Neural progenitor cell (in vitro differentiated cells): Measurements from ENCODE around the gene MDH1. TPM values are rescaled to one million over a fixed set of nuclear protein-coding genes. Genes with fewer than 3 reads are reported as not detected.

Experiments used
- DNase-seq: peaks from one replicate; pipeline ENCODE4 v3.0.0-alpha.2; 2016; ENCODE audit warnings: low spot score
- H2AFZ ChIP-seq: fragments of 200-600 bp; sonication (generic); replicated peaks from 2 replicates; pipeline ENCODE4 v1.6.1; 2016; ENCODE audit warnings: antibody characterized with exemption
- H3F3A ChIP-seq: fragments of 200-600 bp; sonication (generic); 2 replicates; pipeline ENCODE4 v1.6.1; 2016; ENCODE audit warnings: antibody characterized with exemption, low read depth
- H3K27ac ChIP-seq: fragments of 200-600 bp; sonication (generic); 2 replicates; pipeline ENCODE4 v1.5.1; 2016; ENCODE audit warnings: mild to moderate bottlenecking
- H3K27me3 ChIP-seq: fragments of 200-600 bp; sonication (generic); 2 replicates; pipeline ENCODE4 v1.6.1; 2016; ENCODE audit warnings: mild to moderate bottlenecking, moderate library complexity
- H3K36me3 ChIP-seq: fragments of 200-600 bp; sonication (generic); 2 replicates; pipeline ENCODE4 v1.5.1; 2016
- H3K4me1 ChIP-seq: fragments of 200-600 bp; sonication (generic); 2 replicates; pipeline ENCODE4 v1.6.1; 2016; ENCODE audit warnings: mixed run types
- H3K4me2 ChIP-seq: fragments of 200-600 bp; sonication (generic); 2 replicates; pipeline ENCODE4 v1.6.1; 2016
- H3K4me3 ChIP-seq: fragments of 200-600 bp; sonication (generic); 2 replicates; pipeline ENCODE4 v1.5.1; 2016
- H3K79me2 ChIP-seq: fragments of 200-600 bp; sonication (generic); 2 replicates; pipeline ENCODE4 v1.6.1; 2016; ENCODE audit warnings: low read depth
- H3K9ac ChIP-seq: fragments of 200-600 bp; sonication (generic); 2 replicates; pipeline ENCODE4 v1.6.1; 2016
- H3K9me3 ChIP-seq: fragments of 200-600 bp; sonication (generic); 2 replicates; pipeline ENCODE4 v1.5.1; 2016; ENCODE audit warnings: low read depth
- H4K20me1 ChIP-seq: fragments of 200-600 bp; sonication (generic); 2 replicates; pipeline ENCODE4 v1.6.1; 2016; ENCODE audit warnings: low read depth
- H3K27ac Mint-ChIP-seq: 3 replicates; pipeline ENCODE4 v1.8.0; 2021; ENCODE audit warnings: mixed read lengths
- H3K27me3 Mint-ChIP-seq: 2 replicates; pipeline ENCODE4 v1.8.0; 2022; ENCODE audit warnings: low read depth, mild to moderate bottlenecking, inconsistent platforms, moderate library complexity, mixed read lengths; ENCODE audit not compliant: insufficient read depth
- H3K36me3 Mint-ChIP-seq: 3 replicates; pipeline ENCODE4 v1.8.0; 2021; ENCODE audit warnings: mixed read lengths
- H3K4me1 Mint-ChIP-seq: 3 replicates; pipeline ENCODE4 v1.8.0; 2021; ENCODE audit warnings: mixed read lengths
- H3K4me3 Mint-ChIP-seq: 3 replicates; pipeline ENCODE4 v1.8.0; 2021; ENCODE audit warnings: mild to moderate bottlenecking, moderate library complexity, mixed read lengths
- H3K9me3 Mint-ChIP-seq: 3 replicates; pipeline ENCODE4 v1.8.0; 2020; ENCODE audit warnings: mixed read lengths
- EZH2 ChIP-seq: fragments of 200-600 bp; sonication (generic); IDR thresholded peaks from 2 replicates; pipeline ENCODE4 v1.6.1; 2017; ENCODE audit warnings: antibody characterized with exemption, mild to moderate bottlenecking, moderate library complexity
- EZH2phosphoT487 ChIP-seq: fragments of 200-600 bp; sonication (generic); IDR thresholded peaks from 2 replicates; pipeline ENCODE4 v1.6.1; 2017; ENCODE audit warnings: antibody characterized with exemption
- total RNA-seq: library from RNA; depleted of rRNA; stranded (reverse); fragments of >200 nt; gene quantifications from 2 replicates; pipeline ENCODE4 v1.2.3, GENCODE V29; 2015; ENCODE audit warnings: low replicate concordance
- TF ChIP-seq, protein P1 (sequence below): fragments of 200-600 bp; sonication (generic); IDR thresholded peaks from 2 replicates; pipeline ENCODE4 v1.5.1; 2017; ENCODE audit warnings: antibody characterized with exemption, mild to moderate bottlenecking

MDH1 gene
- total RNA-seq, 1 donor from 2014 or later, result 323 TPM

DNA sequence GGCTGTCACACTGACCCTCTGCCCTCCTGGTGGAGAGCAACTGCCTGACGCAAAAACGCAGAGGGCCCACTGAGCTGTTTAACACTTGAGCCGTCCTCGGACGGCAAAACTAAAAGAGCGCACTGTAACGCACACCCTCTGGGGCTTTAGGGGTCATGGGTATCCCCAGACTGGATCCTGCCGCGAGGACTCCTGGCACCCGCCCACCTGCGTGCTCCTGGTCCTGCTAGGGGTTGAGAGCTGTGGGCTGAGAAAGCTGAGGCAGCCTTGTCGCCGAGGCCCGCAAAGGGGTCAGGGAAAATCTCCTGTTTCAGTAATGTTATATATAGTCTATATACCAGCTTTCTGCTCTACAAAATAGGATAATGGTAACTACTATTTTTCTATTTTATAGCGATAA, 39.1 kb downstream of the MDH1 start:
- no peak overlapping the region for H3K27ac Mint-ChIP-seq
- H3K27me3 Mint-ChIP-seq, result peaks cover 4% of the 10 kb centered on the region
- Histone ChIP-seq H4K20me1 (no peaks in the 10 kb centered on the region), H3K27me3 (no peaks in the 10 kb centered on the region), H2AFZ (no peak overlapping the region), H3K9ac (no peak overlapping the region), H3K79me2 (no peaks in the 10 kb centered on the region), H3K27ac (no peak overlapping the region), H3K4me1 (no peaks in the 10 kb centered on the region), H3K36me3 (peaks cover 3% of the 10 kb centered on the region), H3F3A (no peaks in the 10 kb centered on the region), H3K4me2 (no peak overlapping the region), H3K4me3 (no peak overlapping the region), H3K9me3 (no peaks in the 10 kb centered on the region)
- no peak overlapping the region for H3K4me3 Mint-ChIP-seq
- DNase-seq, result no peak
- no peaks in the 10 kb centered on the region for H3K36me3 Mint-ChIP-seq
- peaks cover 6% of the 10 kb centered on the region for H3K9me3 Mint-ChIP-seq
- no peak for TF ChIP-seq EZH2
- TF ChIP-seq, protein P1, sequence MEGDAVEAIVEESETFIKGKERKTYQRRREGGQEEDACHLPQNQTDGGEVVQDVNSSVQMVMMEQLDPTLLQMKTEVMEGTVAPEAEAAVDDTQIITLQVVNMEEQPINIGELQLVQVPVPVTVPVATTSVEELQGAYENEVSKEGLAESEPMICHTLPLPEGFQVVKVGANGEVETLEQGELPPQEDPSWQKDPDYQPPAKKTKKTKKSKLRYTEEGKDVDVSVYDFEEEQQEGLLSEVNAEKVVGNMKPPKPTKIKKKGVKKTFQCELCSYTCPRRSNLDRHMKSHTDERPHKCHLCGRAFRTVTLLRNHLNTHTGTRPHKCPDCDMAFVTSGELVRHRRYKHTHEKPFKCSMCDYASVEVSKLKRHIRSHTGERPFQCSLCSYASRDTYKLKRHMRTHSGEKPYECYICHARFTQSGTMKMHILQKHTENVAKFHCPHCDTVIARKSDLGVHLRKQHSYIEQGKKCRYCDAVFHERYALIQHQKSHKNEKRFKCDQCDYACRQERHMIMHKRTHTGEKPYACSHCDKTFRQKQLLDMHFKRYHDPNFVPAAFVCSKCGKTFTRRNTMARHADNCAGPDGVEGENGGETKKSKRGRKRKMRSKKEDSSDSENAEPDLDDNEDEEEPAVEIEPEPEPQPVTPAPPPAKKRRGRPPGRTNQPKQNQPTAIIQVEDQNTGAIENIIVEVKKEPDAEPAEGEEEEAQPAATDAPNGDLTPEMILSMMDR, result no peak
- no peak for TF ChIP-seq EZH2phosphoT487
- no peaks in the 10 kb centered on the region for H3K4me1 Mint-ChIP-seq

GRCh38 chr2:63628403-63628942, 39.7 kb downstream of the MDH1 start:
- H3K79me2 ChIP-seq, result no peaks in the 10 kb centered on the region
- H3K4me1 Mint-ChIP-seq, result no peaks in the 10 kb centered on the region
- H3K27me3 ChIP-seq, result no peaks in the 10 kb centered on the region
- H4K20me1 ChIP-seq, result no peaks in the 10 kb centered on the region
- H3K9ac ChIP-seq, result no peak overlapping the region
- H3K27ac Mint-ChIP-seq, result no peak overlapping the region
- H2AFZ ChIP-seq, result no peak overlapping the region
- no peak for DNase-seq
- no peaks in the 10 kb centered on the region for H3K4me1 ChIP-seq
- H3K4me3 Mint-ChIP-seq, result no peak overlapping the region
- no peaks in the 10 kb centered on the region for H3F3A ChIP-seq
- H3K36me3 Mint-ChIP-seq, result no peaks in the 10 kb centered on the region
- peaks cover 4% of the 10 kb centered on the region for H3K27me3 Mint-ChIP-seq
- H3K9me3 ChIP-seq, result no peaks in the 10 kb centered on the region
- peaks cover 3% of the 10 kb centered on the region for H3K36me3 ChIP-seq
- TF ChIP-seq, protein P1, result no peak
- TF ChIP-seq EZH2phosphoT487 (no peak), EZH2 (no peak)
- peaks cover 10% of the 10 kb centered on the region for H3K9me3 Mint-ChIP-seq
- H3K4me3 ChIP-seq, result no peak overlapping the region
- H3K4me2 ChIP-seq, result no peak overlapping the region
- no peak overlapping the region for H3K27ac ChIP-seq

GRCh38 chr2:63631501-63631900, 42.7 kb downstream of the MDH1 start:
- Mint-ChIP-seq H3K4me1 (no peaks in the 10 kb centered on the region), H3K4me3 (no peak overlapping the region), H3K36me3 (no peaks in the 10 kb centered on the region), H3K27me3 (peaks cover 4% of the 10 kb centered on the region), H3K9me3 (peaks cover 34% of the 10 kb centered on the region), H3K27ac (no peak overlapping the region)
- Histone ChIP-seq H3K4me2 (no peak overlapping the region), H3K4me1 (no peaks in the 10 kb centered on the region), H3F3A (no peaks in the 10 kb centered on the region), H3K9me3 (no peaks in the 10 kb centered on the region), H3K79me2 (no peaks in the 10 kb centered on the region), H2AFZ (no peak overlapping the region), H4K20me1 (no peaks in the 10 kb centered on the region), H3K4me3 (no peak overlapping the region), H3K27ac (no peak overlapping the region), H3K9ac (no peak overlapping the region), H3K36me3 (peaks cover 3% of the 10 kb centered on the region), H3K27me3 (no peaks in the 10 kb centered on the region)
- TF ChIP-seq EZH2phosphoT487 (no peak), EZH2 (no peak)
- TF ChIP-seq, protein P1, result no peak
- no peak for DNase-seq
